ENCODE measurements around the gene TFPT. TPM values are rescaled to one million over a fixed set of nuclear protein-coding genes. Genes with fewer than 3 reads are reported as not detected.

Gene TFPT
- total RNA-seq, 4 donors from 2014 or later: 0.88 to 37.1 (median 9.9) TPM

DNA sequence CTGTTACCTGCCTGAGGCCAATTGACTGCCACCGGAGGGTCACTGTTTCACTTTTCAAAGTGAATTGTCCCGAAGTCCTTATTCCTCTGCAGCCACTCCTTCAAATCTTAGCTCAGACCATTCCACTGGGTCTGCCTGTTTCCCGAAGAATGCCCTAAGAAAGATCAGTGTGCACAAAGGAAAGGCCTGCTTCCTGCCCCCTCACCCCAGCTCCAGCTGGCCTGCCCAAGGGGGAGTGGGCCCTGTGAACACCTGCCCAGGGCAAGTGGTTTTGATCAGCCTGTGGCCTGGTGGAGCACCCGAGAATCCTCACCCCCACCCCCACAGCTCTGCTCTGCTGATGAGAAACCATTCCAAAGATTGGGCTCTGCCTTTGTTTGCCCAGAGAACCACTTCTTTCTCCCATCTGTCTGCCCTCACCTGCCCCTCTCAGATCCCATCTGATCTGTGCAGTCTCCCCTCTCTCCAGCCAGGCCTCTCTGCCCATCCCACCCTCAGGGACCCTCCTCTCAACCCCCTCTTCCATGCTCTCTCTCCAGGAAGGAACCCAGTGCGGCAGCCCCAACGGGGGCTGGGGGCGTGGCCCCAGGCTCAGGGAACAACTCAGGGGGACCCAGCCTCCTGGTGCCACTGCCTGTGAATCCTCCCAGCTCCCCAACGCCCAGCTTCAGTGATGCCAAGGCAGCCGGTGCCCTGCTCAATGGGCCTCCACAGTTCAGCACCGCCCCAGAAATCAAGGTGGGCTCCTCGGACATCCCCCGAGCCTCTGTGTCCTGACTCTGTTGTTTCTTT is 33.8 kb upstream of the TFPT start:
- H3K36me3 ChIP-seq: no peaks in the 10 kb centered on the region
- no peak for DNase-seq
- intact Hi-C loops (cut with DNase I; ENCODE audit: low total_unique reads): no loop called here
- TF ChIP-seq POLR2A (IDR thresholded peaks at IDR 0.05): no peak
- TF ChIP-seq, protein P1, sequence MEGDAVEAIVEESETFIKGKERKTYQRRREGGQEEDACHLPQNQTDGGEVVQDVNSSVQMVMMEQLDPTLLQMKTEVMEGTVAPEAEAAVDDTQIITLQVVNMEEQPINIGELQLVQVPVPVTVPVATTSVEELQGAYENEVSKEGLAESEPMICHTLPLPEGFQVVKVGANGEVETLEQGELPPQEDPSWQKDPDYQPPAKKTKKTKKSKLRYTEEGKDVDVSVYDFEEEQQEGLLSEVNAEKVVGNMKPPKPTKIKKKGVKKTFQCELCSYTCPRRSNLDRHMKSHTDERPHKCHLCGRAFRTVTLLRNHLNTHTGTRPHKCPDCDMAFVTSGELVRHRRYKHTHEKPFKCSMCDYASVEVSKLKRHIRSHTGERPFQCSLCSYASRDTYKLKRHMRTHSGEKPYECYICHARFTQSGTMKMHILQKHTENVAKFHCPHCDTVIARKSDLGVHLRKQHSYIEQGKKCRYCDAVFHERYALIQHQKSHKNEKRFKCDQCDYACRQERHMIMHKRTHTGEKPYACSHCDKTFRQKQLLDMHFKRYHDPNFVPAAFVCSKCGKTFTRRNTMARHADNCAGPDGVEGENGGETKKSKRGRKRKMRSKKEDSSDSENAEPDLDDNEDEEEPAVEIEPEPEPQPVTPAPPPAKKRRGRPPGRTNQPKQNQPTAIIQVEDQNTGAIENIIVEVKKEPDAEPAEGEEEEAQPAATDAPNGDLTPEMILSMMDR (IDR thresholded peaks at IDR 0.05): no peak
- H3K27me3 ChIP-seq: no peaks in the 10 kb centered on the region
- no peak overlapping the region for H3K27ac ChIP-seq
- H3K9me3 ChIP-seq: no peaks in the 10 kb centered on the region
- no peaks in the 10 kb centered on the region for H3K4me1 ChIP-seq
- no peak overlapping the region for H3K4me3 ChIP-seq

DNA sequence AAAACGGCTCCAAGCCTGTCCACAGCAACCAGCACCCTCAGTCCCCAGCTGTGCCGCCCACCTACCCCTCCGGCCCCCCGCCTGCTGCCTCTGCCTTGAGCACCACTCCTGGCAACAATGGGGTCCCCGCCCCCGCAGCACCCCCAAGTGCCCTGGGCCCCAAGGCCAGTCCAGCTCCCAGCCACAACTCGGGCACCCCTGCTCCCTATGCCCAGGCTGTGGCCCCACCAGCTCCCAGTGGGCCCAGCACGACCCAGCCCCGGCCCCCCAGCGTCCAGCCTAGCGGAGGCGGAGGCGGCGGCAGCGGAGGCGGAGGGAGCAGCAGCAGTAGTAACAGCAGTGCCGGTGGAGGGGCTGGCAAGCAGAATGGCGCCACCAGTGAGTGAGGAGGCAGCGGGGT is 32.7 kb upstream of the TFPT start:
- Histone ChIP-seq H3K27ac (peak overlapping the region in 1 of 2 donors; percentile 16), H3K36me3 (no peaks in the 10 kb centered on the region), H3K9me3 (no peaks in the 10 kb centered on the region), H3K4me3 (no peak overlapping the region), H3K4me1 (no peaks in the 10 kb centered on the region), H3K27me3 (no peaks in the 10 kb centered on the region)
- TF ChIP-seq POLR2A (IDR thresholded peaks at IDR 0.05): no peak
- TF ChIP-seq, protein P1 (IDR thresholded peaks at IDR 0.05): no peak
- intact Hi-C loops (cut with DNase I; ENCODE audit: low total_unique reads): no loop called here
- DNase-seq: no peak

DNA sequence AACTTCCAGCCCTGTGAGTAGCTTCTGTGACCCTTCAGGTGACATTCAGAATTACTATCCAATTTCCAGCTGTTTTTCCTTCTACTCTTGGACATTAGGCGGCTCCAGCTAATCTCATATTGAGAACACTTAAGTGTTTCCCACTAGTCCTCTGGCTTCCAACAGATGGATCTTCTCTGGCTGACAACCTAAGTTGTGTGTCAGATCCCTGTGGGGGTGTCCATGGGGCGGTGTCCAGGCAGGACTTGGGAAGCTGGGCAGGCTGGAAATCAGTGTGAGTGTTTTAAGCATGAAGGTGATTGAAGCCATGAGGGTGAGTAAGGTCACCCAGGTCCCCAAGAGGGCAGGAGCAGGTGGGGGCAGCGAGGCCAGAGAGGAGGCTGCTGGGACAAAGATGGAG is 32.2 kb upstream of the TFPT start:
- Histone ChIP-seq H3K9me3 (no peaks in the 10 kb centered on the region), H3K27ac (peak overlapping the region in 1 of 2 donors; percentile 16), H3K27me3 (no peaks in the 10 kb centered on the region), H3K4me1 (no peaks in the 10 kb centered on the region), H3K36me3 (no peaks in the 10 kb centered on the region), H3K4me3 (no peak overlapping the region)
- TF ChIP-seq, protein P1 (IDR thresholded peaks at IDR 0.05): no peak
- no peak for TF ChIP-seq POLR2A (IDR thresholded peaks at IDR 0.05)
- intact Hi-C loops (cut with DNase I; ENCODE audit: low total_unique reads): no loop called here
- DNase-seq: peak in 1 of 2 donors; percentile 64

DNA sequence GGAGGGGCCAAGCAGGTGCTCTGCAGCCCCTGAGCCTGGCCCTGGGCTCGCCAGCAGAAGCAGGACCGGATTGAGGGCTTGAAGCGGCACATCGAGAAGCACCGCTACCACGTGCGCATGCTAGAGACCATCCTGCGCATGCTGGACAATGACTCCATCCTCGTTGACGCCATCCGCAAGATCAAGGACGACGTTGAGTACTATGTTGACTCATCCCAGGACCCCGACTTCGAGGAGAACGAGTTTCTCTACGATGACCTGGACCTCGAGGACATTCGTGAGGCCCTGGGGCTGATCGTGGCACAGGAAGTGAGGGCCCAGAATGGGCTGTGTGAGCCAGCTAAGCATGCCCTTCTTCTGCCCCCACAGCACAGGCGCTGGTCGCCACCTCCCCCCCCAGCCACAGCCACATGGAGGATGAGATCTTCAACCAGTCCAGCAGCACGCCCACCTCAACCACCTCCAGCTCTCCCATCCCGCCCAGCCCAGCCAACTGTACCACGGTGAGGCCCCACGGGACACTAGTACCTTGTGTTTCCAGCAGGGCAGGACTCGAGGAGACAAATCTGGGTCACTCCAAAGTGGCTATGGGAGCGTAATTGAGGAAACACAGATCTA is 30.2 kb upstream of the TFPT start:
- H3K4me3 ChIP-seq: no peak overlapping the region
- no peaks in the 10 kb centered on the region for H3K9me3 ChIP-seq
- no peaks in the 10 kb centered on the region for H3K36me3 ChIP-seq
- TF ChIP-seq, protein P1 (IDR thresholded peaks at IDR 0.05): no peak
- TF ChIP-seq POLR2A (IDR thresholded peaks at IDR 0.05): no peak
- no peaks in the 10 kb centered on the region for H3K4me1 ChIP-seq
- no peak overlapping the region for H3K27ac ChIP-seq
- intact Hi-C loops (cut with DNase I; ENCODE audit: low total_unique reads): no loop called here
- H3K27me3 ChIP-seq: no peaks in the 10 kb centered on the region
- DNase-seq: no peak

DNA sequence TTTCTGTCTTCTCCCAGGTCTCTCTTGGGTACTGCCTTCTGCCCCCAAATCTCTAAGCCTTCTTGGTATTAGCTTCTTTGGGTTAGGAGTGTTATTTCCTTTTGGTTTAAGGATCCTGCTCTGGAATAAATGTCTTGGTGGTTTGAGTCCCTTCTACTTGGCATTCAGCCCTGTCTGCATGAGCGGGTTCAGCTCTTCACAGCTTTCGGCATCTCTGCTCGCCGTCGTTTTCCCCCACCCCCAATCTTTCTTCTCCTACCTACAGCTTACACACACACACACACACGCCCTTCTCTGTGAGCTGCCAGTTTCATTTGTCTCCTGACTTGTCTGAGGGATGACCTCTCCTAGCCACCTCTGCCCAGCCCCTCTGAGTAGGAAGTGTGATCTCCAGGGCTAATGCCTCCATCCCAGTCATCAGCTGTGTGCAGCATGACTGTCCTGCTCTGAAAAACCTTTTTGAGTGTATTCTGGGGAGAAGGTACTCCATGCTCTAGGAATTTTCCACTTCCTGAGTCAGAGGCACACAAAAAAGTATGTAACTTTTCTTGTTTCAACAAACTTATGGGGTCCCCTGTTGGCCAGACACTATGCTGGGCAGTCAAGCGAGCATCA is 26.8 kb upstream of the TFPT start:
- Histone ChIP-seq H3K27me3 (no peaks in the 10 kb centered on the region), H3K27ac (no peak overlapping the region), H3K4me3 (no peak overlapping the region), H3K4me1 (peaks cover 0 to 15% of the 10 kb centered on the region in 2 donors), H3K36me3 (no peaks in the 10 kb centered on the region), H3K9me3 (no peaks in the 10 kb centered on the region)
- TF ChIP-seq, protein P1 (IDR thresholded peaks at IDR 0.05): no peak
- TF ChIP-seq POLR2A (IDR thresholded peaks at IDR 0.05): no peak
- no peak for DNase-seq
- intact Hi-C loops (cut with DNase I; ENCODE audit: low total_unique reads): no loop called here

Measured in uterus (tissue), 4 donors.